Keratinocyte (primary cell): Measurements from ENCODE around the gene ARIH1. TPM values are rescaled to one million over a fixed set of nuclear protein-coding genes. Genes with fewer than 3 reads are reported as not detected.

Experiments
- DNase-seq: peaks from one replicate; pipeline ENCODE4 v3.0.0-alpha.2; 2011; ENCODE audit warnings: low read depth, missing footprints, low spot score
- FAIRE-seq: peaks from 2 replicates; lab custom pipeline; 2011; peaks lifted over from hg19 to GRCh38; lab: Jason Lieb, UNC
- H2AFZ ChIP-seq: 2 replicates; pipeline ENCODE4 v1.6.0; 2012; ENCODE audit warnings: low read length, control low read depth, inconsistent platforms; ENCODE audit not compliant: control insufficient read depth
- H3K27ac ChIP-seq: 2 replicates; pipeline ENCODE4 v1.5.1; 2011; ENCODE audit warnings: low read length; ENCODE audit not compliant: control insufficient read depth, insufficient read depth
- H3K27me3 ChIP-seq: 3 replicates; pipeline ENCODE4 v1.6.0; 2011; ENCODE audit warnings: low read length; ENCODE audit not compliant: control insufficient read depth, insufficient read depth; ENCODE audit errors: extremely low read depth
- H3K36me3 ChIP-seq, 2 experiments: 2 replicates in 1 of 2; 3 replicates in 1 of 2; pipeline ENCODE4 v1.5.1; 2011; ENCODE audit warnings: low read length in 2 of 2, mild to moderate bottlenecking in 1 of 2; ENCODE audit not compliant: control insufficient read depth in 2 of 2, insufficient read depth in 2 of 2; ENCODE audit errors: extremely low read depth in 1 of 2
- H3K4me1 ChIP-seq: 3 replicates; pipeline ENCODE4 v1.5.1; 2011; ENCODE audit warnings: low read length; ENCODE audit not compliant: control insufficient read depth, insufficient read depth; ENCODE audit errors: extremely low read depth
- H3K4me2 ChIP-seq: 3 replicates; pipeline ENCODE4 v1.6.0; 2011; ENCODE audit warnings: low read depth, low read length; ENCODE audit not compliant: control insufficient read depth, insufficient read depth; ENCODE audit errors: extremely low read depth
- H3K4me3 ChIP-seq, 3 experiments: fragments of 200-600 bp in 1 of 3; sonication (generic) in 1 of 3; 2 replicates in 2 of 3; 3 replicates in 1 of 3; pipeline ENCODE4 v1.5.1; 2011 to 2016; ENCODE audit warnings: low read length in 3 of 3, mild to moderate bottlenecking in 3 of 3, control low read depth in 2 of 3, inconsistent platforms in 1 of 3, low read depth in 1 of 3, mixed read lengths in 1 of 3, mixed run types in 1 of 3, moderate library complexity in 1 of 3; ENCODE audit not compliant: control insufficient read depth in 2 of 3, insufficient read depth in 2 of 3; ENCODE audit errors: extremely low read depth in 1 of 3
- H3K79me2 ChIP-seq: 2 replicates; pipeline ENCODE4 v1.6.0; 2012; ENCODE audit warnings: low read length; ENCODE audit not compliant: control insufficient read depth, insufficient read depth
- H3K9ac ChIP-seq: 3 replicates; pipeline ENCODE4 v1.6.0; 2011; ENCODE audit warnings: low read length; ENCODE audit not compliant: control insufficient read depth, insufficient read depth; ENCODE audit errors: extremely low read depth
- H3K9me1 ChIP-seq: 3 replicates; pipeline ENCODE4 v1.6.0; 2011; ENCODE audit warnings: low read length; ENCODE audit not compliant: control insufficient read depth, insufficient read depth; ENCODE audit errors: extremely low read depth
- H3K9me3 ChIP-seq: 2 replicates; pipeline ENCODE4 v1.5.1; 2012; ENCODE audit warnings: low read depth, low read length; ENCODE audit not compliant: control insufficient read depth
- H4K20me1 ChIP-seq: 3 replicates; pipeline ENCODE4 v1.6.0; 2011; ENCODE audit warnings: low read length; ENCODE audit not compliant: control insufficient read depth, insufficient read depth; ENCODE audit errors: extremely low read depth
- CTCF ChIP-seq, 3 experiments: IDR thresholded peaks in 1 of 3; conservative IDR thresholded peaks in 1 of 3; optimal IDR thresholded peaks in 1 of 3; 2 replicates in 2 of 3; 3 replicates in 1 of 3; pipeline versions ENCODE3 to v1.5.1; 2011; ENCODE audit warnings: low read length in 3 of 3, mild to moderate bottlenecking in 3 of 3, moderate library complexity in 2 of 3, control low read depth in 1 of 3, inconsistent platforms in 1 of 3; ENCODE audit not compliant: insufficient read depth in 2 of 3; ENCODE audit errors: extremely low read depth in 1 of 3
- EZH2 ChIP-seq: IDR thresholded peaks from one replicate; pipeline ENCODE4 v1.6.1; 2012; ENCODE audit warnings: inconsistent platforms, mild to moderate bottlenecking, low read length, moderate library complexity
- dilution Hi-C: fragments of 300-500 bp; cut with MboI; formaldehyde crosslinking; loops from one replicate; pipeline ENCODE4 v1.7.0; 2020; ENCODE audit warnings: low sequenced_read_pairs; ENCODE audit not compliant: extremely low pct_ligation_motif_present
- polyA plus RNA-seq, 5 experiments: library from polyadenylated mRNA; depleted of rRNA in 3 of 5; stranded (reverse) in 3 of 5; stranded (forward) in 1 of 5; unstranded in 1 of 5; fragments of >200 nt; gene quantifications; 1 replicate in 1 of 5; 2 replicates in 3 of 5; 3 replicates in 1 of 5; pipeline versions ENCODE4 v1.2.1 to v1.2.3, GENCODE V29; 2011 to 2012; ENCODE audit warnings: missing spikeins in 2 of 5, low read depth in 1 of 5, low replicate concordance in 1 of 5

The ARIH1 gene
- polyA plus RNA-seq, 1 donor (not counting 4 experiments of a cell fraction or from before 2014, with no cell fraction given), result 70.6 TPM

DNA sequence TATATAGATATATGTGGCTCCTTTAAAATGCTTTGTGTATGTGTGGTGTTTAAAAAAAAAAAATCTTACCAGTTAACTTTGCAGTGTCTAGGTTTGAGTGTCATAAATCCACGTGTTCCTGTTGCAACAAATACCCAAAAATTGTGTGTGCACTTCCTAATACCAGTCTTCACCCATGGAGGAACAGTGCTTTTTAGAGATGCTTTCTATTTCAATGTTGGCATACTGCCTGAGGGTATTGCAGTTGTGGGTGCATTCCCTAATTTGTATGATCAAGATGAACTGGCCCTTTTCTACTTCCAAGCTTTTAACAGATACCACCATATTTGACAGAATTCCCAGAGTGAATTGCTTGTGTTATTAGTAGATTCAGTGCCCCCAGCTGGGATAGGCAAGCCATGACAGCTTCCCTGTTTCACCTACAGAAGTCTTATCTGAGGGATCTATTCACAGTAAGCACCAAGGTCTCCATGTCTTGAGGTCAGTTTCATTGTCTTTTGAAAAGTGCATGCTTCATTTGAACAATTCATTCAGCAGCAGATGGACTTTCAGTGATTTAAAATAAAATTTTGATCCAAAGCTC lies 111.4 kb downstream of the ARIH1 start:
- H3K4me2 ChIP-seq, result no peak overlapping the region
- no peaks in the 10 kb centered on the region for H3K9me1 ChIP-seq
- H3K4me3 ChIP-seq, result no peak overlapping the region
- H3K27me3 ChIP-seq, result no peaks in the 10 kb centered on the region
- H3K27ac ChIP-seq, result no peak overlapping the region
- no peak for FAIRE-seq
- no peaks in the 10 kb centered on the region for H4K20me1 ChIP-seq
- no peaks in the 10 kb centered on the region for H3K79me2 ChIP-seq
- H3K9ac ChIP-seq, result no peak overlapping the region
- no peaks in the 10 kb centered on the region for H3K4me1 ChIP-seq
- DNase-seq, result no peak
- no peaks in the 10 kb centered on the region for H3K9me3 ChIP-seq
- no peak for TF ChIP-seq EZH2
- peak in 2 of 3 experiments; percentile 32 to 36 for TF ChIP-seq CTCF (optimal IDR thresholded peaks at IDR 0.05 in 1 of 3, IDR thresholded peaks at IDR 0.05 in 1 of 3, conservative IDR thresholded peaks at IDR 0.05 in 1 of 3; ENCODE audit: extremely low read depth in 1 of 3, insufficient read depth in 2 of 3, low read length in 3 of 3)
- dilution Hi-C loops, result no loop called here
- no peak overlapping the region for H2AFZ ChIP-seq
- H3K36me3 ChIP-seq, result peaks cover 7 to 14% of the 10 kb centered on the region in 2 experiments

GRCh38 chr15:72588096-72588495 lies 114.0 kb downstream of the ARIH1 start:
- no peak for FAIRE-seq
- dilution Hi-C loops, result no loop called here
- Histone ChIP-seq H3K4me1 (no peaks in the 10 kb centered on the region), H3K79me2 (no peaks in the 10 kb centered on the region), H3K9me3 (no peaks in the 10 kb centered on the region), H3K36me3 (peaks cover 3 to 5% of the 10 kb centered on the region in 2 experiments), H3K27ac (no peak overlapping the region), H3K4me2 (no peak overlapping the region), H3K9ac (no peak overlapping the region), H3K27me3 (no peaks in the 10 kb centered on the region), H2AFZ (no peak overlapping the region), H3K9me1 (no peaks in the 10 kb centered on the region), H4K20me1 (no peaks in the 10 kb centered on the region), H3K4me3 (no peak overlapping the region)
- TF ChIP-seq CTCF (optimal IDR thresholded peaks at IDR 0.05 in 1 of 3, IDR thresholded peaks at IDR 0.05 in 1 of 3, conservative IDR thresholded peaks at IDR 0.05 in 1 of 3; ENCODE audit: extremely low read depth in 1 of 3, insufficient read depth in 2 of 3, low read length in 3 of 3), result no peak
- TF ChIP-seq EZH2, result no peak
- DNase-seq, result no peak
